CD4-positive, alpha-beta T cell (primary cell): Measurements from ENCODE around the gene NR3C1. TPM values are rescaled to one million over a fixed set of nuclear protein-coding genes. Genes with fewer than 3 reads are reported as not detected.

Experiments
- ATAC-seq: fragments of 200-7000 bp; cut with Tn5 transposase; one replicate; pipeline ENCODE4 v1.10.0; 2022; ENCODE audit warnings: mild to moderate bottlenecking; ENCODE audit not compliant: poor library complexity
- CTCF ChIA-PET: fragments of 350-600 bp; sonication (Branson Sonifier 250); formaldehyde crosslinking; loops from one replicate; lab custom pipeline; 2021; ENCODE audit warnings: antibody characterized with exemption, inconsistent platforms; lab: Charles Lee
- POLR2A ChIA-PET: fragments of 350-600 bp; sonication (Branson Sonifier 250); formaldehyde crosslinking; loops from one replicate; lab custom pipeline; 2021; ENCODE audit warnings: antibody characterized with exemption, inconsistent platforms; lab: Charles Lee
- DNase-seq, 14 experiments: peaks; one replicate each; pipeline ENCODE4 v3.0.0-alpha.2; 2013 to 2020; ENCODE audit warnings: mixed read lengths in 2 of 14
- H3K27ac ChIP-seq, 2 donors: one replicate each; pipeline versions ENCODE4 v1.5.1 to v1.7.0; 2013; ENCODE audit warnings: low read length in 2 of 2, low read depth in 1 of 2, mild to moderate bottlenecking in 1 of 2
- H3K27me3 ChIP-seq, 2 experiments: 1 replicate in 1 of 2; 2 replicates in 1 of 2; pipeline versions ENCODE4 v1.6.1 to v1.7.0; 2013; ENCODE audit warnings: low read length in 2 of 2, control low read depth in 1 of 2, mild to moderate bottlenecking in 1 of 2, moderate library complexity in 1 of 2; ENCODE audit not compliant: insufficient read depth in 2 of 2, control insufficient read depth in 1 of 2
- H3K36me3 ChIP-seq: one replicate; pipeline ENCODE4 v1.6.1; 2013; ENCODE audit warnings: low read length, control low read depth; ENCODE audit not compliant: insufficient read depth
- H3K4me1 ChIP-seq: one replicate; pipeline ENCODE4 v1.6.1; 2013; ENCODE audit warnings: low read length, control low read depth; ENCODE audit not compliant: insufficient read depth
- H3K4me3 ChIP-seq: one replicate; pipeline ENCODE4 v1.5.1; 2013; ENCODE audit warnings: mild to moderate bottlenecking, low read length, moderate library complexity
- H3K9me3 ChIP-seq, 2 experiments: 1 replicate in 1 of 2; 2 replicates in 1 of 2; pipeline versions ENCODE4 v1.6.1 to v1.7.0; 2013; ENCODE audit warnings: low read length in 2 of 2, mild to moderate bottlenecking in 2 of 2, control low read depth in 1 of 2, moderate library complexity in 1 of 2; ENCODE audit not compliant: control insufficient read depth in 1 of 2, insufficient read depth in 1 of 2
- H3K27ac Mint-ChIP-seq: one replicate; pipeline ENCODE4 v1.8.0; 2020; ENCODE audit warnings: mixed read lengths
- H3K27me3 Mint-ChIP-seq: one replicate; pipeline ENCODE4 v1.8.0; 2021; ENCODE audit warnings: mixed read lengths
- H3K36me3 Mint-ChIP-seq: one replicate; pipeline ENCODE4 v1.8.0; 2021; ENCODE audit warnings: low read depth, mixed read lengths
- H3K4me1 Mint-ChIP-seq: one replicate; pipeline ENCODE4 v1.8.0; 2021; ENCODE audit warnings: low read depth, mixed read lengths
- H3K4me3 Mint-ChIP-seq: one replicate; pipeline ENCODE4 v1.8.0; 2020; ENCODE audit warnings: mild to moderate bottlenecking, mixed read lengths
- H3K9me3 Mint-ChIP-seq: one replicate; pipeline ENCODE4 v1.8.0; 2020; ENCODE audit warnings: mixed read lengths
- CTCF ChIP-seq: fragments of 200-600 bp; IDR thresholded peaks from one replicate; pipeline ENCODE4 v1.8.0; 2022; ENCODE audit warnings: antibody characterized with exemption, mild to moderate bottlenecking
- intact Hi-C, 2 experiments: fragments of 100-400 bp; cut with DNase I in 1 of 2; cut with micrococcal nuclease in 1 of 2; formaldehyde crosslinking; loops; one replicate each; pipeline versions ENCODE4 v1.15.1 to v1.9.0; 2023 to 2025; cut with DNase I, micrococcal nuclease
- total RNA-seq, 174 experiments: library from RNA in 2 of 174; stranded (reverse) in 2 of 174; gene quantifications; one replicate each; pipeline ENCODE4 v1.2.3 and lab custom pipeline; 2021 to 2026

NR3C1 gene
- total RNA-seq, 2 experiments from 2014 or later: 168 to 191 TPM

- ATAC-seq (no peak), DNase-seq (no peak)
- Mint-ChIP-seq H3K4me3 (no peak overlapping the region), H3K9me3 (no peaks in the 10 kb centered on the region), H3K27me3 (no peaks in the 10 kb centered on the region), H3K4me1 (no peaks in the 10 kb centered on the region), H3K27ac (no peak overlapping the region), H3K36me3 (no peaks in the 10 kb centered on the region)
- no peak overlapping the region for H3K4me3 ChIP-seq
- H3K4me1 ChIP-seq: no peaks in the 10 kb centered on the region
- no peak overlapping the region for H3K27ac ChIP-seq
- no peaks in the 10 kb centered on the region for H3K36me3 ChIP-seq
- H3K9me3 ChIP-seq: no peaks in the 10 kb centered on the region
- CTCF ChIA-PET: no interaction called here
- POLR2A ChIA-PET: no interaction called here
- intact Hi-C loops: no loop called here
- TF ChIP-seq CTCF: no peak
- no peaks in the 10 kb centered on the region for H3K27me3 ChIP-seq
These were observed 158.5 kb downstream of the NR3C1 start for GRCh38 chr5:143244990-143245389.

- POLR2A ChIA-PET: no interaction called here
- no peaks in the 10 kb centered on the region for H3K36me3 ChIP-seq
- intact Hi-C loops: no loop called here
- no peaks in the 10 kb centered on the region for H3K27me3 ChIP-seq
- no peaks in the 10 kb centered on the region for H3K4me1 ChIP-seq
- no peaks in the 10 kb centered on the region for H3K36me3 Mint-ChIP-seq
- H3K4me3 ChIP-seq: no peak overlapping the region
- H3K9me3 ChIP-seq: no peaks in the 10 kb centered on the region
- no peak overlapping the region for H3K4me3 Mint-ChIP-seq
- no peaks in the 10 kb centered on the region for H3K4me1 Mint-ChIP-seq
- DNase-seq: no peak
- H3K27ac Mint-ChIP-seq: no peak overlapping the region
- H3K9me3 Mint-ChIP-seq: no peaks in the 10 kb centered on the region
- CTCF ChIA-PET: no interaction called here
- no peak for TF ChIP-seq CTCF
- ATAC-seq: no peak
- H3K27me3 Mint-ChIP-seq: no peaks in the 10 kb centered on the region
- H3K27ac ChIP-seq: no peak overlapping the region
These were observed 159.3 kb downstream of the NR3C1 start for GRCh38 chr5:143244000-143244736.

- no peak overlapping the region for H3K27ac Mint-ChIP-seq
- ChIA-PET POLR2A (no interaction called here), CTCF (no interaction called here)
- H3K27ac ChIP-seq: no peak overlapping the region
- no peaks in the 10 kb centered on the region for H3K36me3 Mint-ChIP-seq
- no peaks in the 10 kb centered on the region for H3K4me1 Mint-ChIP-seq
- intact Hi-C loops: no loop called here
- TF ChIP-seq CTCF: no peak
- no peak overlapping the region for H3K4me3 Mint-ChIP-seq
- H3K9me3 Mint-ChIP-seq: no peaks in the 10 kb centered on the region
- ATAC-seq (no peak), DNase-seq (no peak)
- no peaks in the 10 kb centered on the region for H3K9me3 ChIP-seq
- no peaks in the 10 kb centered on the region for H3K27me3 Mint-ChIP-seq
- no peaks in the 10 kb centered on the region for H3K27me3 ChIP-seq
- H3K4me1 ChIP-seq: no peaks in the 10 kb centered on the region
- no peaks in the 10 kb centered on the region for H3K36me3 ChIP-seq
- H3K4me3 ChIP-seq: no peak overlapping the region
These were observed 160.4 kb downstream of the NR3C1 start for GRCh38 chr5:143243103-143243502.
